Measurements from ENCODE around the gene SLC7A14. TPM values are rescaled to one million over a fixed set of nuclear protein-coding genes. Genes with fewer than 3 reads are reported as not detected.
A peak's percentile ranks its signal among the peaks of the same experiment; 100 is the strongest.

The SLC7A14 gene
- total RNA-seq, 4 donors from 2014 or later = 0.44 TPM; not detected in 3

- TF ChIP-seq EP300 (IDR thresholded peaks at IDR 0.05) = peak in 1 of 2 donors; percentile 66
- TF ChIP-seq CTCF (IDR thresholded peaks at IDR 0.05) = no peak
- no peak for TF ChIP-seq POLR2A (IDR thresholded peaks at IDR 0.05)
- H3K27me3 ChIP-seq = no peaks in the 10 kb centered on the region
- H3K27ac ChIP-seq = peak overlapping the region in 2 of 4 donors; percentile 7 to 55
- peak; percentile 34 to 58 for DNase-seq (ENCODE audit: low spot score in 2 of 2)
- no peaks in the 10 kb centered on the region for H3K9me3 ChIP-seq
- no peak overlapping the region for H3K4me3 ChIP-seq
- peaks cover 0 to 14% (median 3%) of the 10 kb centered on the region in 4 donors for H3K4me1 ChIP-seq
- no peaks in the 10 kb centered on the region for H3K36me3 ChIP-seq
- WGBS, 2 donors = 31 to 34% methylated on average over 7 of the region's 7 CpGs
These were observed 54.1 kb downstream of the SLC7A14 start for GRCh38 chr3:170531657-170532335.

GRCh38 chr3:170531054-170531453 is 54.8 kb downstream of the SLC7A14 start:
- no peak for TF ChIP-seq CTCF (IDR thresholded peaks at IDR 0.05)
- no peak for TF ChIP-seq EP300 (IDR thresholded peaks at IDR 0.05)
- no peak for TF ChIP-seq POLR2A (IDR thresholded peaks at IDR 0.05)
- Histone ChIP-seq H3K36me3 (no peaks in the 10 kb centered on the region), H3K4me1 (peaks cover 0 to 14% (median 3%) of the 10 kb centered on the region in 4 donors), H3K9me3 (no peaks in the 10 kb centered on the region), H3K4me3 (no peak overlapping the region), H3K27ac (peak overlapping the region in 1 of 4 donors; percentile 55), H3K27me3 (no peaks in the 10 kb centered on the region)
- DNase-seq (ENCODE audit: low spot score in 2 of 2) = no peak
- WGBS, 2 donors = 76 to 84% methylated on average over 6 of the region's 6 CpGs

GRCh38 chr3:170529912-170530311 is 56.0 kb downstream of the SLC7A14 start:
- Histone ChIP-seq H3K36me3 (no peaks in the 10 kb centered on the region), H3K9me3 (no peaks in the 10 kb centered on the region), H3K4me3 (no peak overlapping the region), H3K4me1 (peaks cover 0 to 14% (median 3%) of the 10 kb centered on the region in 4 donors), H3K27me3 (no peaks in the 10 kb centered on the region), H3K27ac (no peak overlapping the region)
- DNase-seq (ENCODE audit: low spot score in 2 of 2) = no peak
- no peak for TF ChIP-seq POLR2A (IDR thresholded peaks at IDR 0.05)
- 91 to 93% methylated on average over 4 of the region's 4 CpGs for WGBS, 2 donors

- peaks cover 0 to 14% (median 3%) of the 10 kb centered on the region in 4 donors for H3K4me1 ChIP-seq
- no peak overlapping the region for H3K4me3 ChIP-seq
- H3K27me3 ChIP-seq = no peaks in the 10 kb centered on the region
- H3K27ac ChIP-seq = no peak overlapping the region
- WGBS, 2 donors = 58% methylated on average over 2 of the region's 2 CpGs
- no peak for DNase-seq (ENCODE audit: low spot score in 2 of 2)
- TF ChIP-seq CTCF (IDR thresholded peaks at IDR 0.05) (no peak), POLR2A (IDR thresholded peaks at IDR 0.05) (no peak), EP300 (IDR thresholded peaks at IDR 0.05) (no peak)
- H3K9me3 ChIP-seq = no peaks in the 10 kb centered on the region
- H3K36me3 ChIP-seq = no peaks in the 10 kb centered on the region
These were observed 56.5 kb downstream of the SLC7A14 start for GRCh38 chr3:170529346-170529745.

GRCh38 chr3:170528726-170529125 is 57.1 kb downstream of the SLC7A14 start:
- peaks cover 0 to 14% (median 3%) of the 10 kb centered on the region in 4 donors for H3K4me1 ChIP-seq
- TF ChIP-seq POLR2A (IDR thresholded peaks at IDR 0.05) (no peak), EP300 (IDR thresholded peaks at IDR 0.05) (no peak), CTCF (IDR thresholded peaks at IDR 0.05) (no peak)
- H3K9me3 ChIP-seq = no peaks in the 10 kb centered on the region
- H3K27ac ChIP-seq = no peak overlapping the region
- H3K4me3 ChIP-seq = no peak overlapping the region
- 78 to 80% methylated on average over 8 of the region's 8 CpGs for WGBS, 2 donors
- no peak for DNase-seq (ENCODE audit: low spot score in 2 of 2)
- H3K36me3 ChIP-seq = no peaks in the 10 kb centered on the region
- H3K27me3 ChIP-seq = no peaks in the 10 kb centered on the region

Measured in tibial nerve (tissue), 4 donors.